Mesothelial cell of epicardium (in vitro differentiated cells): ENCODE data around the gene ATXN1. TPM values are rescaled to one million over a fixed set of nuclear protein-coding genes. Genes with fewer than 3 reads are reported as not detected.
A peak's percentile ranks its signal among the peaks of the same experiment; 100 is the strongest.

Experiments
- DNase-seq, 2 experiments: peaks; one replicate each; pipeline ENCODE4 v3.0.0; 2021; ENCODE audit warnings: low spot score in 2 of 2; ENCODE audit not compliant: unreplicated experiment in 2 of 2
- H3K27ac Mint-ChIP-seq: 2 replicates; pipeline ENCODE4 v1.8.0; 2021; ENCODE audit warnings: mixed read lengths
- H3K27me3 Mint-ChIP-seq: 2 replicates; pipeline ENCODE4 v1.8.0; 2021; ENCODE audit warnings: low read depth, mixed read lengths
- H3K36me3 Mint-ChIP-seq: 2 replicates; pipeline ENCODE4 v1.8.0; 2021; ENCODE audit warnings: mixed read lengths
- H3K4me1 Mint-ChIP-seq: 2 replicates; pipeline ENCODE4 v1.8.0; 2021; ENCODE audit warnings: mixed read lengths
- H3K4me3 Mint-ChIP-seq: 2 replicates; pipeline ENCODE4 v1.8.0; 2021; ENCODE audit warnings: mild to moderate bottlenecking, moderate library complexity, mixed read lengths
- H3K9me3 Mint-ChIP-seq: 2 replicates; pipeline ENCODE4 v1.8.0; 2021; ENCODE audit warnings: mixed read lengths
- total RNA-seq: library from RNA; stranded (reverse); gene quantifications from 3 replicates; pipeline ENCODE4 v1.2.1, GENCODE V29; 2021
- TF ChIP-seq, protein P1 (sequence below): fragments of 200-600 bp; sonication (generic); IDR thresholded peaks from one replicate; pipeline ENCODE4 v1.5.0; 2021; ENCODE audit warnings: antibody characterized with exemption; ENCODE audit not compliant: unreplicated experiment

The ATXN1 gene
- total RNA-seq, 1 donor from 2014 or later, result 59.5 TPM

DNA sequence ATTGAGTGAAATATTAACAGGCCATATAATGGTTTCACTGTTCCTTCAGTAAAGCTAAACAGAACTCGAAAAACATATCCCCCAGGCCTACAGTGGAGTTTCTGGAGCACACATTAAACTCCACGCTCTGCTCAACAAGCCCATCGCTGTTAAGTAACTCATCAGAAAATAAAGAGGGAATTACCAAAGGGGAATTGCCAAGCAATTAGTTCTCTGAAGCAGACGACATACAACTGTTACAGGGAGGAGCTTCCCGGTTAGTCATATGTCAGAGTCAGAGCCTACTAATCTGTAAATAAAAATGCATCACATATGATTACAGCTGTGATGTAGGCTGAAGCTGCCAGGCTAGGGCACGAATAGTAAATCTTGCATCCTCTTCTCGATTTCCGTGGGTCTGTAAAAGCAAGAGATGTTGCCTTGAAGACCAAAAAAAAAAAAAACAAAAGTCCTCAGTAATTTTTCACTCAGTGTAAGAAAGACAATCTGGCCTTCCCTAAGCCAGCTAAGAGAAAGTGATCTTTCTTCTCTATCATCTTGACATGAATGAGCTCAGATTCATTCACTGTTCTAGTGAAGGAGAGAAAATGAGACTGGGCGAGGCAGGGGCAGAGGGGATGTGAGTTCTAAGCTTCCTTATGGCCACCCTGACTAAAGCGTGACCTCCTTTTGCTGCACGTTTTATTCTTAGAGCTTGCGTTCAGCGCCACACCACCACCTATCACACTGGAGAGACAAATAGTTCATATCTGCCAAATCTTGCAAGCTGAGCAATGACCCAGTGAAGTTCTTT, 13.8 kb downstream of the ATXN1 start:
- Mint-ChIP-seq H3K27me3 (no peaks in the 10 kb centered on the region), H3K4me3 (no peak overlapping the region), H3K4me1 (peaks cover 78% of the 10 kb centered on the region), H3K27ac (peak overlapping the region; percentile 90), H3K9me3 (no peaks in the 10 kb centered on the region), H3K36me3 (peaks cover 11% of the 10 kb centered on the region)
- DNase-seq, result no peak
- TF ChIP-seq, protein P1, sequence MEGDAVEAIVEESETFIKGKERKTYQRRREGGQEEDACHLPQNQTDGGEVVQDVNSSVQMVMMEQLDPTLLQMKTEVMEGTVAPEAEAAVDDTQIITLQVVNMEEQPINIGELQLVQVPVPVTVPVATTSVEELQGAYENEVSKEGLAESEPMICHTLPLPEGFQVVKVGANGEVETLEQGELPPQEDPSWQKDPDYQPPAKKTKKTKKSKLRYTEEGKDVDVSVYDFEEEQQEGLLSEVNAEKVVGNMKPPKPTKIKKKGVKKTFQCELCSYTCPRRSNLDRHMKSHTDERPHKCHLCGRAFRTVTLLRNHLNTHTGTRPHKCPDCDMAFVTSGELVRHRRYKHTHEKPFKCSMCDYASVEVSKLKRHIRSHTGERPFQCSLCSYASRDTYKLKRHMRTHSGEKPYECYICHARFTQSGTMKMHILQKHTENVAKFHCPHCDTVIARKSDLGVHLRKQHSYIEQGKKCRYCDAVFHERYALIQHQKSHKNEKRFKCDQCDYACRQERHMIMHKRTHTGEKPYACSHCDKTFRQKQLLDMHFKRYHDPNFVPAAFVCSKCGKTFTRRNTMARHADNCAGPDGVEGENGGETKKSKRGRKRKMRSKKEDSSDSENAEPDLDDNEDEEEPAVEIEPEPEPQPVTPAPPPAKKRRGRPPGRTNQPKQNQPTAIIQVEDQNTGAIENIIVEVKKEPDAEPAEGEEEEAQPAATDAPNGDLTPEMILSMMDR, result no peak

DNA sequence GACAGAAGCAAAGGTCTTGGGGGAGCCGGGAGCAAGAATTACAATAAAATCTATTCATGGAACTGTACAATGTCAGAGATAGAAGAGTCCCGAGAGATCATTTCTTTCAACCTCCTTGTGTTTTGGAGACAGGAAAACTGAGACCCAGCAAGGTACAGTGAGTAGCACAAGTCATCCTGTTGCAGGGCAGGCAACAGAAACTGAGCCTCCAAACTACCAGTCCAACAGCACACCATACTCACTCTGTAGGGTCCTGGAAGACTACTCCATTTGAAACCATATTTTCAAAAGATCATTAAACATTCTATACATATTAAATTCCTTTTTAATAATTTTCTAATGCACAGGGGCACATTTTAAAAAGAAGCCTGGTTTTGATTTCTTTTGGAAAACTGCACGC, 14.4 kb downstream of the ATXN1 start:
- Mint-ChIP-seq H3K27me3 (no peaks in the 10 kb centered on the region), H3K9me3 (no peaks in the 10 kb centered on the region), H3K4me1 (peaks cover 81% of the 10 kb centered on the region), H3K27ac (peak overlapping the region; percentile 83), H3K4me3 (no peak overlapping the region), H3K36me3 (peaks cover 10% of the 10 kb centered on the region)
- TF ChIP-seq, protein P1, result no peak
- no peak for DNase-seq

DNA sequence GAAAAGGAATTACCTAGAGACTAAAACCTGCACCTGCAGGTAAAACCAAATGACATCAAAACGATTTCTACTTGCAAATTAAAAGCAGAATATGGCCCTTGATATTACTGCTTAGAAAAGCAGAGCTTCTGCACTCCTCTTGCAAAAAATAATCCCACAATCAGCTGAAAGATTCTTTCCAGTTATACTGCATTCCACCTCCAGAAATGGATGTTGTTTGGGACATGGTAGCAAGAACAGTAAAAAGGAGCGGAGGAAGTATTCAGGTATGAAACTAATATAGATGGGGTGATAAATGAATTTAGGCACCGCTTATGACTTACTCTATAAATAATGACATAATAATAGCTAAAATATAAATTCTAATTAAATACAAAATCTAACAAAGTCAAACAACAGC, 14.9 kb downstream of the ATXN1 start:
- no peaks in the 10 kb centered on the region for H3K9me3 Mint-ChIP-seq

GRCh38 chr6:16743664-16744210, 17.5 kb downstream of the ATXN1 start:
- no peak for DNase-seq
- peaks cover 87% of the 10 kb centered on the region for H3K4me1 Mint-ChIP-seq
- H3K36me3 Mint-ChIP-seq, result peaks cover 7% of the 10 kb centered on the region
- H3K27ac Mint-ChIP-seq, result peak overlapping the region; percentile 55
- TF ChIP-seq, protein P1, result no peak
- H3K9me3 Mint-ChIP-seq, result no peaks in the 10 kb centered on the region
- H3K4me3 Mint-ChIP-seq, result no peak overlapping the region
- no peaks in the 10 kb centered on the region for H3K27me3 Mint-ChIP-seq

More for the DNA sequence above, 14.9 kb downstream of the ATXN1 start:
- Mint-ChIP-seq H3K4me3 (no peak overlapping the region), H3K4me1 (peaks cover 85% of the 10 kb centered on the region), H3K36me3 (peaks cover 10% of the 10 kb centered on the region), H3K27ac (peak overlapping the region; percentile 66), H3K27me3 (no peaks in the 10 kb centered on the region)
- TF ChIP-seq, protein P1, result no peak
- no peak for DNase-seq

DNA sequence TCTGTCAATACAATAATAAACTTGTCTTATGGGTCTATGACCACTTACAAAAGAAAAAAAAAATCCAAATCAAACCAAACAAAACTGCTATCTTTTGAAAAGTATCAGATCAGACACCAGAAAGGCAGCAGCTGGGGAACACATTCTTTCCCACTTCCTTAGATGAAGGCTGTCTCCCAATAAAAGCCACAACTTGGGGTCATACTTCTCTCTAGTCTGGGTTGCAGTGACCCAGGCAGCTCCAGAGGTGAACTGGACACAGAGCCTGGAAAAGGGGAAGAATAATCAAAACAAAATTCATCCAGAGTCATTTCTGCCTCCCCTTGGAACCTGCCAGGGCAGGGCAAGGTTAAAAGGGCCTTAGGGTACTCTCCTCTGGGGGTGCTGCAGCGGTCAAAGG, 19.1 kb downstream of the ATXN1 start:
- DNase-seq, result no peak
- Mint-ChIP-seq H3K4me1 (peaks cover 83% of the 10 kb centered on the region), H3K27me3 (no peaks in the 10 kb centered on the region), H3K9me3 (no peaks in the 10 kb centered on the region), H3K36me3 (peaks cover 7% of the 10 kb centered on the region), H3K27ac (peak overlapping the region; percentile 48), H3K4me3 (no peak overlapping the region)
- TF ChIP-seq, protein P1, result no peak
